ENCODE results near the gene ZNF625. TPM values are rescaled to one million over a fixed set of nuclear protein-coding genes. Genes with fewer than 3 reads are reported as not detected.

ZNF625 gene
- total and polyA plus RNA-seq, 2 experiments from 2014 or later: 3.7 to 20.6 TPM

- Histone ChIP-seq H3K4me1 (ENCODE audit: low read depth) (peaks cover 6% of the 10 kb centered on the region), H3K27ac (no peak overlapping the region), H3K27me3 (no peaks in the 10 kb centered on the region), H3K4me3 (no peak overlapping the region), H3K9me3 (ENCODE audit: low read depth) (no peaks in the 10 kb centered on the region), H3K36me3 (peaks cover 32% of the 10 kb centered on the region)
- no peak for TF ChIP-seq CTCF (IDR thresholded peaks at IDR 0.05; ENCODE audit: low read depth, low read length)
- DNase-seq (ENCODE audit: low read depth in 1 of 2, low spot score in 1 of 2): no peak
These were observed 15.2 kb downstream of the ZNF625 start for GRCh38 chr19:12141405-12141736.

- Histone ChIP-seq H3K36me3 (peaks cover 26% of the 10 kb centered on the region), H3K4me3 (peak overlapping the region; percentile 76), H3K27ac (peak overlapping the region; percentile 88), H3K4me1 (ENCODE audit: low read depth) (peaks cover 6% of the 10 kb centered on the region), H3K27me3 (no peaks in the 10 kb centered on the region), H3K9me3 (ENCODE audit: low read depth) (no peaks in the 10 kb centered on the region)
- DNase-seq (ENCODE audit: low read depth in 1 of 2, low spot score in 1 of 2): peak; percentile 89
- peak; percentile 84 for TF ChIP-seq CTCF (IDR thresholded peaks at IDR 0.05; ENCODE audit: low read depth, low read length)
These were observed 15.8 kb downstream of the ZNF625 start for GRCh38 chr19:12140545-12141404.

- peak; percentile 95 to 98 for DNase-seq (ENCODE audit: low read depth in 1 of 2, low spot score in 1 of 2)
- Histone ChIP-seq H3K9me3 (ENCODE audit: low read depth) (no peaks in the 10 kb centered on the region), H3K27ac (peak within 1 kb of the TSS; percentile 88), H3K36me3 (peaks cover 24% of the 10 kb centered on the region), H3K4me3 (peak within 1 kb of the TSS; percentile 76), H3K27me3 (no peaks in the 10 kb centered on the region), H3K4me1 (ENCODE audit: low read depth) (peaks cover 6% of the 10 kb centered on the region)
- peak; percentile 3 for TF ChIP-seq CTCF (IDR thresholded peaks at IDR 0.05; ENCODE audit: low read depth, low read length)
These were observed 16.5 kb downstream of the ZNF625 start, which contains the start of gene ZNF20 for GRCh38 chr19:12139885-12140544. TSS of gene ZNF20 (minus strand) at chr19:12140350. CDS start at chr19:12140182, 168 bp downstream.

- Histone ChIP-seq H3K4me1 (ENCODE audit: low read depth) (peaks cover 6% of the 10 kb centered on the region), H3K4me3 (peak overlapping the region; percentile 76), H3K27me3 (no peaks in the 10 kb centered on the region), H3K27ac (peak overlapping the region; percentile 88), H3K9me3 (ENCODE audit: low read depth) (no peaks in the 10 kb centered on the region), H3K36me3 (peaks cover 17% of the 10 kb centered on the region)
- no peak for TF ChIP-seq CTCF (IDR thresholded peaks at IDR 0.05; ENCODE audit: low read depth, low read length)
- DNase-seq (ENCODE audit: low read depth in 1 of 2, low spot score in 1 of 2): no peak
These were observed 17.3 kb downstream of the ZNF625 start for GRCh38 chr19:12139269-12139668.

- Histone ChIP-seq H3K4me1 (ENCODE audit: low read depth) (peaks cover 6% of the 10 kb centered on the region), H3K36me3 (peaks cover 28% of the 10 kb centered on the region), H3K4me3 (no peak overlapping the region), H3K9me3 (ENCODE audit: low read depth) (peaks cover 4% of the 10 kb centered on the region), H3K27ac (no peak overlapping the region), H3K27me3 (no peaks in the 10 kb centered on the region)
- no peak for DNase-seq (ENCODE audit: low read depth in 1 of 2, low spot score in 1 of 2)
- TF ChIP-seq CTCF (IDR thresholded peaks at IDR 0.05; ENCODE audit: low read depth, low read length): no peak
These were observed 19.2 kb downstream of the ZNF625 start for GRCh38 chr19:12137221-12137940.
